ENCODE results near the gene IFRD2.
A peak's percentile ranks its signal among the peaks of the same experiment; 100 is the strongest.
"Not testable (repeated sequence)": the region's sequence is repeated elsewhere in the genome, so short reads cannot be mapped to it uniquely, and the experiment has no call there.

IFRD2 gene

GRCh38 chr3:50244813-50245212, 47.4 kb downstream of the IFRD2 start:
- not testable (repeated sequence) for DNase-seq

- no peak for DNase-seq
These were observed 48.7 kb downstream of the IFRD2 start for GRCh38 chr3:50243543-50243895.

GRCh38 chr3:50242851-50243542, 49.2 kb downstream of the IFRD2 start:
- no peak for DNase-seq

DNA sequence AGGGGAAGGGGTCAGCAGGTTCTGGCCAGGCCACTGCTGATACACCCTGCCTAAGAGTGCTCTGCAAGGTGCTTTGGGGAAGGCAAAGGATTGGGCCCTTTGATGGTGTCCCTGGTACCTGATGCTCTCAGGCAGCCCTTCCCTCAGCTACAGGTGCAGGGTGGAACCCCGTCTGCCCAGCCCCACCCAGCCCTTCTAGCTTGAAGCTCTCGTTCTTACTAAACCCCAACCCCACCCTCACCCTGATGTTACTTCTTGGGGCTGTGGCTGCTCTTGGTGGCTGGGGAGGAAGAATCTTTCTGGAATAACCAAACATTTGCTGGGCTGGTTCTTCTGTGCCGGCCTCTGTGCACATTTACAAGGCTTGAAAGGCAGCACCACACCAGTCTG, 49.9 kb downstream of the IFRD2 start:
- DNase-seq = no peak

- no peak for DNase-seq
These were observed 50.4 kb downstream of the IFRD2 start for GRCh38 chr3:50241713-50242380.

DNA sequence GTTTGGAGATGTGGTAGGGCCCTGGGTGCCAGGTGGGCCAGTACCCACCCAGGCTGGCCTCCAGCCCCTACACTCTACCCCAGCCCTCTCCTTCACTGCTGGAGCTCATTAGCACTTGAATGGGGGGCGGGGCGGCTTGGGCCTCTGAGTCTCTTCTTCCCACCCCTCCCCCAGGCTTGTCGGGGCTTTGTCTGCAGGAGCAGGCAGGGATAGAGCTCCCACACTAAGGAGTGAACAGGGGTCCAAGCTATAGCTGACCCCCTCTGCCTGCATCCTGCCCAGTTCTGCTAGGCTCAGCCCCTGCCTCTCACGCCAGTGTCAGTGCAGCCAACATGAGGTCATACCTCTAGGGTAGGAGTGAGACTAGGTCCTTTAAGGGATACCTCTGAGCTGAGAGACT, 51.1 kb downstream of the IFRD2 start:
- no peak for DNase-seq

DNA sequence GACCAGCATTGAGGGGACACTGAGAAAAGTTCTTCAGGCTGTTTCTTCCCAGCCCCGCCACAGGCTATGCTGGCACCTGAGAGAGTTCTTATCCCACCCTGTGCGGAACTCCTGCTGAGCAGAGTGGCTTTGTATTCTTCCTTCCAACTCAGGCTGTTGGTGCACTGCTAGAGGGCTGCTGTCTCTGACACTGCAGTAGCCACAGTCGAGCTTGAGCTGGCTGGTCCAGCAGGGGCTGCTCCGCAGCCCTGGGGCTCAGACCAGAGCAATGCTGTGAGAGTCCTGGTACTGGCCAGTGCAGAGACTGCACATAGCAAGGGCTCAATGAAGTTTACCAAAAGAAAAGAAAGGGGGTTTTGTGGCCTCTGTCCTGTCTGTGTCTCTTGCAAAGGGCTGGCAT, 52.6 kb downstream of the IFRD2 start:
- DNase-seq = no peak

DNA sequence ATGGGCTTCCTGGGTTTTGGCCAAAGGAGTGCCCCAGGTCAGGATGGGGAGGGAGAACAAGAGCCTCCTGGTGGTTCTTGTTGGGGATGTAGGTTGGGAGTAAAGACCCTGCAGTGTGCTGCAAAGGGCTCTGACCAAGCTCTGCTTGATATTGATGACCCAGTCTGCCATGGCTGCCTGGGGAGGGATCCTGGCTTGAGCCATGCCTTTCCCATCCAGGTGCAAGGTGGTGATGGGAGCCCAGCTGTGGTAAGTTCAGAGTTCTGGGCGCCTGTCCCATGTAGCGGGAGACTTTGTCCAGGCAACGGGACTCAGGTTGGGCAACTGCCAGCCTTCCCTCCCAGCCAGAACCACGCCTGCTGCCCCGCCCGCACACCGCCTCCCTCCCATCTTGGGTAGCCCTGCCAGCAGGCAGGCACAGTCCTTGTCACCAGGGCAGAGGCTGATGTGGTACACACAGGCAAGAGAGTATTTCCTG, 53.6 kb downstream of the IFRD2 start:
- DNase-seq = no peak

- peak; percentile 82 for DNase-seq
These were observed 54.3 kb downstream of the IFRD2 start for GRCh38 chr3:50237754-50238548.
